ENCODE data around the gene ALOX12. TPM values are rescaled to one million over a fixed set of nuclear protein-coding genes. Genes with fewer than 3 reads are reported as not detected.
"Not testable (repeated sequence)": the region's sequence is repeated elsewhere in the genome, so short reads cannot be mapped to it uniquely, and the experiment has no call there.

ALOX12 gene
- polyA plus RNA-seq, 1 donor: 1.2 TPM

DNA sequence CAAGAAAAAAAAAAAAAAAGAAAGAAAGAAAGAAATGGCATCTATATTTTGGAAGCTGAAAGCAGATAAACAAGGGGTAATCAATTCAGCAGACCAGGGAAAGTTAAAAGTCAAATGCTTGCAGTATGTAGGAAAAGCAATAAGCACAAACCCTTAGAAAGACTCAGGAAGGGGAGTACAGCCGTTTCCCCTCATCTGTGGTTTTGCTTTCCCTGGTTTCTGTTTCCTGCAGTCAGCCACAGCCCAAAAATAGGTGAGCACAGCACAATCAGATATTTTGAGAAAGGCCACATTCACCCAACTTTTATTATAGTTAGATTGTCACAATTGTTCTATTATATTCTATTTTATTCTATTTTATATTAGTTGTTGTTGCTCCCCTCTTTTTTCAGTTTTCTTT is 14.4 kb upstream of the ALOX12 start:
- WGBS (ENCODE audit: insufficient coverage, low lambda C conversion rate): no CpG with 5 or more reads among the region's 1 CpG
- H3K27ac ChIP-seq (ENCODE audit: low read length): no peak overlapping the region
- no peak overlapping the region for H3K4me3 ChIP-seq (ENCODE audit: low read length)
- no peaks in the 10 kb centered on the region for H3K36me3 ChIP-seq (ENCODE audit: control insufficient read depth, insufficient read depth, low read length)
- no peaks in the 10 kb centered on the region for H3K4me1 ChIP-seq (ENCODE audit: control insufficient read depth, insufficient read depth, low read length)
- no peaks in the 10 kb centered on the region for H3K27me3 ChIP-seq (ENCODE audit: control insufficient read depth, insufficient read depth, low read length)
- DNase-seq: no peak
- no peaks in the 10 kb centered on the region for H3K9me3 ChIP-seq (ENCODE audit: control insufficient read depth, low read depth, low read length)

DNA sequence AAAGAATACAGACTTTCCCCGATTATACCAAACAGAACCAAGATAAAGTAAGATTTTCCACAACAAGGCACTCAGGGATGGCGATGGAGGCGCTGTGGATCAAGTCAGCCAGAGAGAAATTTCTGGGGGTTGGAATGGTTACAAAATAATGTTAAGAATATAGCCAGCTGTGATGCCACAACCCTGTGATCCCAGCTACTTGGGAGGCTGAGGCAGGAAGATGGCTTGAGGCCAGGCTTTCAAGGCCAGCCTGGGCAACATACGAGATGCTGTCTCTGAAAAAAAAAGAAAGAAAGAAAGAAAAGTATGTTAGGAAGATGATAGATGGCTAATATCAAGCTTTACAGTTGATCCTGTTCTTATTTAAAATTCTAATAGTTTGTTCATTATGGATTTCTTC is 10.6 kb upstream of the ALOX12 start:
- H3K27ac ChIP-seq (ENCODE audit: low read length): no peak overlapping the region
- H3K36me3 ChIP-seq (ENCODE audit: control insufficient read depth, insufficient read depth, low read length): no peaks in the 10 kb centered on the region
- no peak overlapping the region for H3K4me3 ChIP-seq (ENCODE audit: low read length)
- H3K4me1 ChIP-seq (ENCODE audit: control insufficient read depth, insufficient read depth, low read length): no peaks in the 10 kb centered on the region
- no CpG with 5 or more reads among the region's 4 CpGs for WGBS (ENCODE audit: insufficient coverage, low lambda C conversion rate)
- no peaks in the 10 kb centered on the region for H3K27me3 ChIP-seq (ENCODE audit: control insufficient read depth, insufficient read depth, low read length)
- DNase-seq: no peak
- no peaks in the 10 kb centered on the region for H3K9me3 ChIP-seq (ENCODE audit: control insufficient read depth, low read depth, low read length)

DNA sequence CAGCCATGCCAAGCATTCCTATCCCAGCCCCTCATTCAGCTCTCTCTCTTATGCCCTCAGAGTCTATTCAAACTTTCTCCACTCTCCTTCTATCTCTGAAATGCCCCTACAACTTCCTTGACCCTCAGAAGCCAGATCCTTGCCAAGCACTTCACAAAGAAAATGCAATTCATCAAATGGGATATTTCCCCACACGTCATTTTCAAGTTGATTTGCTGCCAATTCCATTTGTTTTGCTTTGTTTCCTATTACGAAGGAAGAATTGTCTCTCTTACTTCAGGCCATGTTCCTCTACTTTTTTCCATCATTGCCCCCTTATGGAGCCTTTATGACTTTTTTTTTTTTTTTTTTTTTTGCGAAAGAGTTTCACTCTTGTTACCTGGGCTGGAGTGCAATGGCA is 9.2 kb upstream of the ALOX12 start:
- no peaks in the 10 kb centered on the region for H3K27me3 ChIP-seq (ENCODE audit: control insufficient read depth, insufficient read depth, low read length)
- WGBS (ENCODE audit: insufficient coverage, low lambda C conversion rate): 67% methylated on average over 1 of the region's 3 CpGs
- no peak overlapping the region for H3K27ac ChIP-seq (ENCODE audit: low read length)
- H3K36me3 ChIP-seq (ENCODE audit: control insufficient read depth, insufficient read depth, low read length): no peaks in the 10 kb centered on the region
- no peak for DNase-seq
- no peaks in the 10 kb centered on the region for H3K9me3 ChIP-seq (ENCODE audit: control insufficient read depth, low read depth, low read length)
- H3K4me3 ChIP-seq (ENCODE audit: low read length): no peak overlapping the region
- H3K4me1 ChIP-seq (ENCODE audit: control insufficient read depth, insufficient read depth, low read length): no peaks in the 10 kb centered on the region

DNA sequence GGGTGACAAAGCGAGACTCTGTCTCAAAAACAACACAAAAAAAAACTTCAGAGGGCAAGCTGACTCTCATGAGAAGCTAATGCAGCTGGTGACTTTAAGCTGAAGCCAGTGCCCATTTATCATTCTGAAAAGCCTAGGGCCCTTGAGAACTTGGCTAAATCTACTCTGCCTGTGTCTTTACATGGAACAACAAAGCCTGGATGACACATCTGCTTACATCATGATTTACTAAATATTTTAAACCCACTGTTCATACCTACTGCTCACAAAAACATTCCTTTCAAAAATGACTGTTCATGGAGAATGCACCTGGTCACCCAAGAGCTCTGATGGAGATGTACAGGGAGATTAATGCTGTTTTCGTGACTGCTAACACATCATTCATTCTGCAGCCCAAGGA is 6.1 kb upstream of the ALOX12 start:
- no peak for DNase-seq
- no peaks in the 10 kb centered on the region for H3K9me3 ChIP-seq (ENCODE audit: control insufficient read depth, low read depth, low read length)
- H3K4me3 ChIP-seq (ENCODE audit: low read length): no peak overlapping the region
- no peaks in the 10 kb centered on the region for H3K36me3 ChIP-seq (ENCODE audit: control insufficient read depth, insufficient read depth, low read length)
- H3K27ac ChIP-seq (ENCODE audit: low read length): no peak overlapping the region
- no peaks in the 10 kb centered on the region for H3K4me1 ChIP-seq (ENCODE audit: control insufficient read depth, insufficient read depth, low read length)
- peaks cover 2% of the 10 kb centered on the region for H3K27me3 ChIP-seq (ENCODE audit: control insufficient read depth, insufficient read depth, low read length)
- 100% methylated on average over 1 of the region's 2 CpGs for WGBS (ENCODE audit: insufficient coverage, low lambda C conversion rate)

DNA sequence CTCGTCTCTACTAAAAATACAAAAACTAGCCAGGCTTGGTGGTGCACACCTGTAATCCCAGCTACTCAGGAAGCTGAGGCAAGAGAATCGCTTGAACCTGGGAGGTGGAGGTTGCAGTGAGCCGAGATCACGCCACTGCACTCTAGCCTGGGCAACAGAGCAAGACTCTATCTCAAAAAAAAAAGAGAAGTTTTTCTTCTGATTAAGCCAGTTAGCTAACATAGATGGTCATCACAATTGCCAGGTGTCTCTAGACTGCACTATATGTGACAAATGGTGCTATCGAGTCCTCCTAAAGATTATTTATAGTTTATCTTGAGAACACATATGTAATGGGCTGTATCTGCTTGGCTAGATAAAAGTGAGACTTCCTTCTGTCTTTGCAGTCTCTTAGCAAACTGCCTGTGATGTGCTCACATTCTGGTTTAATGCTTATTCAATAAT is 2.2 kb upstream of the ALOX12 start:
- H3K4me1 ChIP-seq (ENCODE audit: control insufficient read depth, insufficient read depth, low read length): peaks cover 11% of the 10 kb centered on the region
- H3K27ac ChIP-seq (ENCODE audit: low read length); H3K4me3 ChIP-seq (ENCODE audit: low read length); DNase-seq; H3K9me3 ChIP-seq (ENCODE audit: control insufficient read depth, low read depth, low read length): not testable (repeated sequence)
- peaks cover 26% of the 10 kb centered on the region for H3K27me3 ChIP-seq (ENCODE audit: control insufficient read depth, insufficient read depth, low read length)
- H3K36me3 ChIP-seq (ENCODE audit: control insufficient read depth, insufficient read depth, low read length): peaks cover 11% of the 10 kb centered on the region
- 90% methylated on average over 2 of the region's 5 CpGs for WGBS (ENCODE audit: insufficient coverage, low lambda C conversion rate)

DNA sequence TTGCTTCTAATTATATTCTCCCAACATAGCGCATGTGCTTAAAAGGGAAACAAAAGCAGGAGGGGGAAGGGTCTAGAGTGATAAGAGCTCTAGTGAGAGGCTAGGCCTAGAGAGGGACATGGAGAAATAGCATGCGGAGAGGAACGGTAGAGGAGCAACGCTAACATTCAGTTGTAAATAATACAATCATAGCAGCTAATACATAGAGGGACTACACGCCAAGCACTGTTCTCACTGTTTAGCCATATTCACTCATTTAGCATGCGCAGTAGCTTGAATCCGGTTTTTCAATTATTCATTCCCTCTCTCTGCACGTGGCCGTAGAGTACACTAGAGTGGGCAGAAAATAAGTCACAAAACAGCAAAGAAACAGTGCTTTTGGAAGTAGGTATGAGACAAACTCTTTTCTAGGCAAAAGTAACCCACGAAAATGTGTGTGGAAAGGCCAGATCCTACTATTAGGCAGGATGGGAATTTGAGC is 1.7 kb upstream of the ALOX12 start:
- Histone ChIP-seq H3K27me3 (ENCODE audit: control insufficient read depth, insufficient read depth, low read length) (peaks cover 26% of the 10 kb centered on the region), H3K9me3 (ENCODE audit: control insufficient read depth, low read depth, low read length) (peaks cover 7% of the 10 kb centered on the region), H3K27ac (ENCODE audit: low read length) (no peak overlapping the region), H3K4me1 (ENCODE audit: control insufficient read depth, insufficient read depth, low read length) (peaks cover 12% of the 10 kb centered on the region), H3K36me3 (ENCODE audit: control insufficient read depth, insufficient read depth, low read length) (peaks cover 17% of the 10 kb centered on the region), H3K4me3 (ENCODE audit: low read length) (no peak overlapping the region)
- no CpG with 5 or more reads among the region's 10 CpGs for WGBS (ENCODE audit: insufficient coverage, low lambda C conversion rate)
- DNase-seq: no peak

DNA sequence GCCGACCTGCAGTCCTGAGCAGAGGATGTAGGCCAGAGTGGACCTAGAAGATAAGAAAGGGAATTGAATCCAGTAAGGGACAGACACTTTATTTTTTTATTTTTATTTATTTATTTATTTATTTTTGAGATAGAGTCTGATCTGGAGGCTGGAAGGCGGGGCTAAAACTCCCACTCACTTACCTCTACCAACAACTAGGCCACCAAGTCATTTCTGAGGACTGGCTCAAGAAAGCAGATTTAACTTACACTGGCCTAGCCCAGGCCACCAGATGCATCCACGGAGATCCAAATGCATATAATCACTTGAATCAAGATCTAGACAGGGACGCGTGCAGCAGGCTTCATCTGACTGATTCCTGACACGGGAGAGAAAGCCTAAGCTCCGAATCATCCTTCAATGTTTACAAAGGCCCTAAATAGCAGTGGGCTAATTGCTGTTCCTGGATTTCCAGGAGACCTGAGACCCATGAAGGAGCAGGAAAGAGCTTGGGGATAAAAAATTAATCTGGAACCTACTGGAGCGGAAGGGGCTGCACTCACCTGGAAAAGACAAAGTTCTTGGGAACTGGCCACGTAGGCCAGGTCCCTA is 1.1 kb upstream of the ALOX12 start:
- no peak overlapping the region for H3K4me3 ChIP-seq (ENCODE audit: low read length)
- H3K27ac ChIP-seq (ENCODE audit: low read length): no peak overlapping the region
- H3K27me3 ChIP-seq (ENCODE audit: control insufficient read depth, insufficient read depth, low read length): peaks cover 26% of the 10 kb centered on the region
- WGBS (ENCODE audit: insufficient coverage, low lambda C conversion rate): 83% methylated on average over 1 of the region's 9 CpGs
- H3K9me3 ChIP-seq (ENCODE audit: control insufficient read depth, low read depth, low read length): peaks cover 7% of the 10 kb centered on the region
- H3K4me1 ChIP-seq (ENCODE audit: control insufficient read depth, insufficient read depth, low read length): peaks cover 15% of the 10 kb centered on the region
- peaks cover 23% of the 10 kb centered on the region for H3K36me3 ChIP-seq (ENCODE audit: control insufficient read depth, insufficient read depth, low read length)
- no peak for DNase-seq

DNA sequence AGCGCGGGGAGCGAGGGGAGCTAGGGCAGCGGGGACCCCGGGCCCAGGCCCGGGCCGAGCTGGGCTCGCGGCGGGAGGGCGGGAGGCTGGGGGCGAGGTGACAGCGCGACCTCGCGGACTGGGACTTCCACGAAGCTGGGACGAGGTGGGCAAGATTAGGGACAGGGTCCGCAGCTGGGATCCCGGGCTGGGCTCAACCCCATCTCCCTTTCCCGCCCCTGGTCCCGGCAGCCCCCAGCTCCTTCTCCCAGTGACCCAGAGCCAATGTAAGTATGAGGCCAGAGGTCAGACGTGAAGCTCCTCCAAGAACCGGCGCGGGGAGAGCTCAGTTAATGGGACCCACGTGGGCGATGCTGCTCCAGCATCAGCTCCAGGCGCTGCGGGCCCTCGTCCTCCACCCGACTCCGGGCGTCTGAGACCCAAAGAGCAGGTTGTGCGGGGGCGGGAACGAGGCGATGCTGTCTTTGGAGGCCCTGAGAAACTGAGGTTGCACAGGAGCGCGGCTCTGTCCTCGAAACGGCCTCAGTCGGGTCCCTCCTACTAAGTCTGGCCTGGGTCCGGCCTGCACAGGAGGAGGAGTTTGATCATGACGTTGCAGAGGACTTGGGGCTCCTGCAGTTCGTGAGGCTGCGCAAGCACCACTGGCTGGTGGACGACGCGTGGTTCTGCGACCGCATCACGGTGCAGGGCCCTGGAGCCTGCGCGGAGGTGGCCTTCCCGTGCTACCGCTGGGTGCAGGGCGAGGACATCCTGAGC is 585 bp downstream of the ALOX12 start:
- Histone ChIP-seq H3K4me3 (ENCODE audit: low read length) (no peak overlapping the region), H3K27ac (ENCODE audit: low read length) (no peak overlapping the region), H3K36me3 (ENCODE audit: control insufficient read depth, insufficient read depth, low read length) (peaks cover 38% of the 10 kb centered on the region), H3K27me3 (ENCODE audit: control insufficient read depth, insufficient read depth, low read length) (peaks cover 26% of the 10 kb centered on the region), H3K4me1 (ENCODE audit: control insufficient read depth, insufficient read depth, low read length) (peaks cover 22% of the 10 kb centered on the region), H3K9me3 (ENCODE audit: control insufficient read depth, low read depth, low read length) (peaks cover 7% of the 10 kb centered on the region)
- DNase-seq: no peak
- no CpG with 5 or more reads among the region's 58 CpGs for WGBS (ENCODE audit: insufficient coverage, low lambda C conversion rate)

DNA sequence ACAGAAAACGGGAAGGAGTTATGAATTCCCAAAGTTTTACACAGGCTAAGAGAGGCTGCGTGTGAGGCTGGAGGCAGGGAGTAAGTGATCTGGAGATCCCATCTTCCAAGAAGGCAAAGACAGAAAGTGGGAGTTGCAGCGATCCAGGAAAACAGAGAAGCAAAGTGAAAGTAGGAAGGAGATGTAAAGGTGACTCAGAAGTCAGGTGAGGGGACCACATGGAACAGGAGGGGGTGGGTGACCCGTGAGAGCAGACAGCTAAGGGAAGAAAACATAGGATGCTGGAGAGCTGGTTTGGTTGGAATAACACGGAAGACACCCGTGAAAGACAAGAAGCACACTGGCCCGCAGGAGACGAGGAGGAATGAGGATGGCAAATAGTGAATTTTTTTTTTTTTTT is 1.3 kb downstream of the ALOX12 start:
- DNase-seq: no peak

DNA sequence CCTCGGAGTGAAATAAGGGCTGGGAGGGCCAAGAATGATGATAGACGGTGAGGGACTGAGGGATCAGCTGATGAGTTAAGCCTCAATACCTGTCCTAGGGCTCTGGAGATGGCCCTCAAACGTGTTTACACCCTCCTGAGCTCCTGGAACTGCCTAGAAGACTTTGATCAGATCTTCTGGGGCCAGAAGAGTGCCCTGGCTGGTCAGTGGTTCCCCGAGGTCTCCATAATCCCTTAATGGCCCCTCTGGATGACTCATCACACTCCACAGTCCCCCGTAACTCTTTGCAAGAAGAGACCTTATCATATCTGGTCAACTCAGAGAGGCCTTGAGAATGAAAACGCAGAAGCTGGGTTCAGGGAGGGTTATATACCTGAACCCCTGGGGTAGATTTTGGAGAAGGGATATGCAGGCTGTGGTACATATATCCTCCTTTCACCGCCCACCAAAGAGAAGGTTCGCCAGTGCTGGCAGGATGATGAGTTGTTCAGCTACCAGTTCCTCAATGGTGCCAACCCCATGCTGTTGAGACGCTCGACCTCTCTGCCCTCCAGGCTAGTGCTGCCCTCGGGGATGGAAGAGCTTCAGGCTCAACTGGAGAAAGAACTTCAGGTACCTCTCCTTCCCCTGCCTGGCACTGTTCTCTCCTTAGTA is 3.1 kb downstream of the ALOX12 start:
- Histone ChIP-seq H3K36me3 (ENCODE audit: control insufficient read depth, insufficient read depth, low read length) (peaks cover 58% of the 10 kb centered on the region), H3K27ac (ENCODE audit: low read length) (peak overlapping the region; percentile 47), H3K4me3 (ENCODE audit: low read length) (no peak overlapping the region), H3K27me3 (ENCODE audit: control insufficient read depth, insufficient read depth, low read length) (peaks cover 26% of the 10 kb centered on the region), H3K9me3 (ENCODE audit: control insufficient read depth, low read depth, low read length) (peaks cover 7% of the 10 kb centered on the region), H3K4me1 (ENCODE audit: control insufficient read depth, insufficient read depth, low read length) (peaks cover 24% of the 10 kb centered on the region)
- DNase-seq: peak; percentile 62 to 71
- 67% methylated on average over 1 of the region's 11 CpGs for WGBS (ENCODE audit: insufficient coverage, low lambda C conversion rate)

More for the DNA sequence above, 1.3 kb downstream of the ALOX12 start:
- H3K4me3 ChIP-seq (ENCODE audit: low read length): no peak overlapping the region
- WGBS (ENCODE audit: insufficient coverage, low lambda C conversion rate): 83% methylated on average over 2 of the region's 8 CpGs
- no peak overlapping the region for H3K27ac ChIP-seq (ENCODE audit: low read length)
- peaks cover 26% of the 10 kb centered on the region for H3K27me3 ChIP-seq (ENCODE audit: control insufficient read depth, insufficient read depth, low read length)
- H3K36me3 ChIP-seq (ENCODE audit: control insufficient read depth, insufficient read depth, low read length): peaks cover 45% of the 10 kb centered on the region
- H3K4me1 ChIP-seq (ENCODE audit: control insufficient read depth, insufficient read depth, low read length): peaks cover 24% of the 10 kb centered on the region
- H3K9me3 ChIP-seq (ENCODE audit: control insufficient read depth, low read depth, low read length): peaks cover 7% of the 10 kb centered on the region
